ENCODE data around the gene TSPEAR.
A peak's percentile ranks its signal among the peaks of the same experiment; 100 is the strongest.

Gene TSPEAR

GRCh38 chr21:44483288-44484237 lies 227.8 kb downstream of the TSPEAR start:
- no peak for DNase-seq (ENCODE audit: low spot score)

- DNase-seq (ENCODE audit: low spot score) = no peak
Measured at GRCh38 chr21:44482581-44483287, 228.6 kb downstream of the TSPEAR start.

GRCh38 chr21:44480200-44481053 lies 230.9 kb downstream of the TSPEAR start:
- DNase-seq (ENCODE audit: low spot score) = no peak

- peak; percentile 46 for DNase-seq (ENCODE audit: low spot score)
Measured at GRCh38 chr21:44479556-44480199, 231.7 kb downstream of the TSPEAR start.

- DNase-seq (ENCODE audit: low spot score) = no peak
Measured at GRCh38 chr21:44478801-44479167, 232.6 kb downstream of the TSPEAR start.

- DNase-seq (ENCODE audit: low spot score) = no peak
Measured at GRCh38 chr21:44478124-44478800, 233.1 kb downstream of the TSPEAR start.

GRCh38 chr21:44477712-44478111 lies 233.7 kb downstream of the TSPEAR start:
- DNase-seq (ENCODE audit: low spot score) = no peak

GRCh38 chr21:44477131-44477530 lies 234.2 kb downstream of the TSPEAR start:
- DNase-seq (ENCODE audit: low spot score) = no peak

GRCh38 chr21:44475266-44475845 lies 236.0 kb downstream of the TSPEAR start:
- DNase-seq (ENCODE audit: low spot score) = no peak

GRCh38 chr21:44473915-44474555 lies 237.3 kb downstream of the TSPEAR start:
- DNase-seq (ENCODE audit: low spot score) = no peak

GRCh38 chr21:44471996-44472395 lies 239.4 kb downstream of the TSPEAR start:
- DNase-seq (ENCODE audit: low spot score) = no peak

- DNase-seq (ENCODE audit: low spot score) = no peak
Measured at GRCh38 chr21:44471341-44471740, 240.0 kb downstream of the TSPEAR start.

GRCh38 chr21:44467859-44468195 lies 243.5 kb downstream of the TSPEAR start:
- DNase-seq (ENCODE audit: low spot score) = no peak

GRCh38 chr21:44466996-44467858 lies 244.1 kb downstream of the TSPEAR start:
- no peak for DNase-seq (ENCODE audit: low spot score)

- no peak for DNase-seq (ENCODE audit: low spot score)
Measured at GRCh38 chr21:44466351-44466954, 244.9 kb downstream of the TSPEAR start.

GRCh38 chr21:44464351-44464750 lies 247.0 kb downstream of the TSPEAR start:
- DNase-seq (ENCODE audit: low spot score) = no peak

GRCh38 chr21:44463724-44464123 lies 247.6 kb downstream of the TSPEAR start:
- DNase-seq (ENCODE audit: low spot score) = no peak

GRCh38 chr21:44462834-44463200 lies 248.6 kb downstream of the TSPEAR start:
- no peak for DNase-seq (ENCODE audit: low spot score)
